ENCODE results near the gene NADK2.

- no peak for TF ChIP-seq CREM (IDR thresholded peaks at IDR 0.05; ENCODE audit: low read depth)
- TF ChIP-seq POLR2A (IDR thresholded peaks at IDR 0.05; ENCODE audit: low read depth, low read length): no peak
Observed at GRCh38 chr5:36172599-36172998, 69.1 kb downstream of the NADK2 start.
